Erythroblast (primary cell): ENCODE data around the gene GID4.

Experiments used
- GATA1 ChIP-seq: IDR thresholded peaks from 2 replicates; pipeline ENCODE4 v1.6.1; 2011; ENCODE audit warnings: low read depth, mild to moderate bottlenecking, control low read depth, low read length, moderate library complexity
- POLR2A ChIP-seq: IDR thresholded peaks from 2 replicates; pipeline ENCODE4 v1.6.1; 2011; ENCODE audit warnings: mild to moderate bottlenecking, low read length

DNA sequence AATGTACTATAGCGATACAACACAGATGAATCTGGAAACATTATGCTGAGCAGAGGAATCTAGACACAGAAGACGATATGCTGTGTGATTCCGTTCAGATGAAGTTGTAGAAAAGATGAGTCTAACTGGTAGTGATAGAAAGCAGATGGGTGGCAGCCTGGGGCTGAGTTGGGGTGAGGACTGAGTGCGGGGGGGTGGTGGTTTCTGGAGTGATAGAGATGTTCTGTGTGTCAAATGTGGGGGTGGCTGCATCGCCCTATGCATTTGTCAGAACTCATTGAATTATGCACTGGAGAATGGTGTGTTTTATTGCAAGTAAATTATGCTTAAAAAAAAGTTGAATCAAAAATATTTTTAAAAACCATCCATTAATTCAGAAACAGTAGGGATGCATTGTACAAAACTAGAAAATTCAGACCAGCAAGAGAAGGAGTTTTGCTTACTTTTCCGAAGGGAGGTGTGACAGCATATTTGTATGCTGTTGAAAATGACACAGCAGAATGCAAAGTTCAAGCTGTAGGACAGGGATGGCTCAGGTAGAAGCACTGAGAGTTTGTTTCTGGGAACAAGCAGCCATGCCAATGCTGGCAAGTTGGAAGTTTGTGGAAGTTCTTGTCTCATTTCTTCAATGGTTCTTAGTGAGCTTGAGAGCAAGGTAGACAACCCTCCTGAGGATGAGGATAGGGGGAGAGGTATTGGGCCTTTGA is 35.5 kb downstream of the GID4 start:
- TF ChIP-seq POLR2A (no peak), GATA1 (no peak)
